ENCODE results near the gene IL11RA. TPM values are rescaled to one million over a fixed set of nuclear protein-coding genes. Genes with fewer than 3 reads are reported as not detected.

IL11RA gene
- total RNA-seq, 1 donor from 2014 or later: 25.7 TPM

DNA sequence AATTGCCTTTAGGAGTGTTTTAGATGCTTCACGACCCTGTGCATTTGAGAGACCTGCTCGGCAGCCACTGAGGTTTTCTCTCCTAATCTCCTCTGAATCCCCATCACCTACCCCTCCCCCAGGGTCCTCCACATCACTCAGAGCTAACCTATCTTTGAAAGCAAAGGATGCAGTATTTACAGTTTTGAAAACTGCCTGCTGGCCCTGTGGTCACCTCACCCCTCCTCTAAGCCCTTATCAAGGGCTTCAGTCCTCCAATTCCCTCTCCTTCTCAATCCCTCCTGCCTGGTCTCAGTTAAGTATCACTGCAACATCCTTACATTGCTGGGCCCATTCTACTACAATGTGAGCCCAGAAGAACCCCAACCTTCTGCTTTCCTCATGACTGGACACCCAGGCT, 44.7 kb upstream of the IL11RA start:
- no peaks in the 10 kb centered on the region for H3K36me3 ChIP-seq
- no peak overlapping the region for H3K4me3 ChIP-seq
- ATAC-seq (no peak), DNase-seq (no peak)
- H3K27ac ChIP-seq: no peak overlapping the region
- no peaks in the 10 kb centered on the region for H3K9me3 ChIP-seq
- TF ChIP-seq, protein P1, sequence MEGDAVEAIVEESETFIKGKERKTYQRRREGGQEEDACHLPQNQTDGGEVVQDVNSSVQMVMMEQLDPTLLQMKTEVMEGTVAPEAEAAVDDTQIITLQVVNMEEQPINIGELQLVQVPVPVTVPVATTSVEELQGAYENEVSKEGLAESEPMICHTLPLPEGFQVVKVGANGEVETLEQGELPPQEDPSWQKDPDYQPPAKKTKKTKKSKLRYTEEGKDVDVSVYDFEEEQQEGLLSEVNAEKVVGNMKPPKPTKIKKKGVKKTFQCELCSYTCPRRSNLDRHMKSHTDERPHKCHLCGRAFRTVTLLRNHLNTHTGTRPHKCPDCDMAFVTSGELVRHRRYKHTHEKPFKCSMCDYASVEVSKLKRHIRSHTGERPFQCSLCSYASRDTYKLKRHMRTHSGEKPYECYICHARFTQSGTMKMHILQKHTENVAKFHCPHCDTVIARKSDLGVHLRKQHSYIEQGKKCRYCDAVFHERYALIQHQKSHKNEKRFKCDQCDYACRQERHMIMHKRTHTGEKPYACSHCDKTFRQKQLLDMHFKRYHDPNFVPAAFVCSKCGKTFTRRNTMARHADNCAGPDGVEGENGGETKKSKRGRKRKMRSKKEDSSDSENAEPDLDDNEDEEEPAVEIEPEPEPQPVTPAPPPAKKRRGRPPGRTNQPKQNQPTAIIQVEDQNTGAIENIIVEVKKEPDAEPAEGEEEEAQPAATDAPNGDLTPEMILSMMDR (IDR thresholded peaks at IDR 0.05): no peak
- H3K4me1 ChIP-seq: peaks cover 12% of the 10 kb centered on the region
- no peaks in the 10 kb centered on the region for H3K27me3 ChIP-seq (ENCODE audit: low read depth)
- intact Hi-C loops (cut with DNase I): loop anchor here (10.0 kb wide), 1 partner anchor 63 kb away; no protein-coding TSS in a partner anchor

DNA sequence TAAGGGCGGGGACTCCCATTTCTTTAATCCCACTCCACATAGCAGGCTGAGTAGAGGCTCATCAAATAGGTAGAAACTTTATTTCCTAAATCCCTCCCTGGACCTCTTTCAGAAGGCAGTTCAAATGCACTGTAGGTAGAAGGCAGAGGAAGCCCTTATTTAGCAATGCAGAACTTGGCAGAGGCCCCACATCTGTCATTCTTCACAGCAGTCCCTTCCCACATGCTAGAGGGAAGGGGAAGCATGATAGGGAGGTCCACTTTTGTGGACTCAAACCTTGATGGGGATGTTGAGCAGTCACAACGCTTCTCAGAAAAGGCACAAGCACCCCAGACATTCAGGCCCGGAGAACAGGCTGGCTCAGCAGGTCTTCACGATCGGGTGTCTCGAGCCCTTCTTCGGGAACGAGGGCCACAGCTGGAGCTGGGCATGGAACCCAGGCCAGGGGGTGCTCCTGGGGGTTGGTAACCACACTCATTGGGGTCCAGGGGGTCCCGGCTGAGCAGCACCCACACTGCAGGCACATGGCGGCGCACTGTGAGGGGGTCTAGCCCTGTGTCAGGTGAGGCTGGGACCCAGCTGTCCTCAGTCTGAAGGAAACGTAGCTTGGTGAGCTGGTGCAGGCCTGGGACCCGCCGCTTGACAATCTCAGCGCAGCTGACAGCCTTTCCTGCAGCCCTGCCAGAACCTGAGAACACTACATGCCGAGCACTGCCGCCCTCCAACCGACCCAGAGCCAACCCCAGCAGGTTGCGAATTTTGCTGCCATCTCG, 41.4 kb upstream of the IL11RA start:
- TF ChIP-seq, protein P1 (IDR thresholded peaks at IDR 0.05): no peak
- DNase-seq (peak; percentile 46), ATAC-seq (no peak)
- no peaks in the 10 kb centered on the region for H3K27me3 ChIP-seq (ENCODE audit: low read depth)
- intact Hi-C loops (cut with DNase I): no loop called here
- peaks cover 21% of the 10 kb centered on the region for H3K36me3 ChIP-seq
- H3K4me3 ChIP-seq: peak overlapping the region; percentile 78
- no peak overlapping the region for H3K27ac ChIP-seq
- H3K9me3 ChIP-seq: no peaks in the 10 kb centered on the region
- peaks cover 21% of the 10 kb centered on the region for H3K4me1 ChIP-seq

GRCh38 chr9:34611251-34611810, 40.7 kb upstream of the IL11RA start:
- Histone ChIP-seq H3K4me3 (peak overlapping the region; percentile 78), H3K36me3 (peaks cover 28% of the 10 kb centered on the region), H3K4me1 (peaks cover 21% of the 10 kb centered on the region), H3K27ac (peak overlapping the region; percentile 89), H3K27me3 (ENCODE audit: low read depth) (no peaks in the 10 kb centered on the region), H3K9me3 (no peaks in the 10 kb centered on the region)
- TF ChIP-seq, protein P1 (IDR thresholded peaks at IDR 0.05): no peak
- DNase-seq (peak; percentile 45), ATAC-seq (peak; percentile 25 to 28)
- intact Hi-C loops (cut with DNase I): no loop called here

DNA sequence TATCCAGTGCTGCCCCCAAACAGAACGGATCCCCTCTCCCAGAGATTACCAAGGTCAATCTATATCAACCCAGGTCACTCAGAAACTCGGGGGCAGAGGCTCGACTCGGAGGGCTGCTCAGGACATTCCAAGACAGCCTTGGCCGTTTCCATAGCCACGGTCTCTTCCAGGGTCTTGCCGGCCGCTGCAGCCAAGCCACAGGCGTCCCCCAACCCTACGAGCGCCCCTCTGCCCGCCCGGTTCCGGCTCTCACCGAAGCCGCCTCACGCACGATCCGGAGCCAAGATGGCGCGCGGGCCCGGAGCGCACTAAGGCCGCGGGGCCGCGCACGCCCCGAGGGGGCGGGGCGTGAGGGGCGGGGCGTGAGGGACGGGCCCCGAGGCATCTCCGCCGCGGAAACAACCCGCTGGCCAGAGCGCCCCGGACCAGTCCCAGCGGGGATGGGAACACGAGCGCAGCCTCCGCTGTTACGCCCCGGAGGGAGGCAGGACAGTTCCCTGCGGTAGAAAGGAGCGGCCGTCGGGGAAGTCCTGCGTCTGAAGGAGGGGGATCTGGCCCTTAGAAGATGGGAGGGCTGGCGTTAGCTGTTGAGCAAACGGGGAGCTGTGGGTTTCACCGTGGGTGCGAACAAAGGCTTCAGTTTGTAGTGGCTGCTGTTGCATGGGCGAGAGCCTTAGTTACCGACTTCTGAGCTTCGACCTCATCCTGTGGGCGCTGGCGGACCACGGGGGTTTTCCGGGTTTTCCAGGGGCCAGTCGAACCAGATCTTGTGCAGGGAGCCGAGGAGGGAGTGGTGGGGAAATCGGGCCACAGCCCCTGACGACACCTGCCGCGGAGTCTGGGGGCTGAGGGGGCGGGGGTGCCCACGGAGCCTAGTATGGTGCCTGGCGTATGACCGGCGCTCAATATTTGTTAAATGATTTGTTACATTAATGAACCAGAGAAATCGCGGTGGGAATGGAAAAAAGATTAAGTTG, 39.9 kb upstream of the IL11RA start, which contains the start of gene RPP25L:
TSS of gene RPP25L (minus strand) at position 287 of the 977 bp plus-strand sequence. CDS start 801 bp downstream, outside the sequence.
- TF ChIP-seq, protein P1 (IDR thresholded peaks at IDR 0.05): no peak
- intact Hi-C loops (cut with DNase I): no loop called here
- DNase-seq: peak; percentile 90

GRCh38 chr9:34612788-34613390, 39.1 kb upstream of the IL11RA start:
- H3K4me3 ChIP-seq: peak overlapping the region; percentile 78
- peak; percentile 86 to 88 for ATAC-seq
- no peaks in the 10 kb centered on the region for H3K27me3 ChIP-seq (ENCODE audit: low read depth)
- peak; percentile 78 for DNase-seq
- peaks cover 21% of the 10 kb centered on the region for H3K4me1 ChIP-seq
- intact Hi-C loops (cut with DNase I): no loop called here
- H3K36me3 ChIP-seq: peaks cover 44% of the 10 kb centered on the region
- no peak overlapping the region for H3K27ac ChIP-seq
- no peaks in the 10 kb centered on the region for H3K9me3 ChIP-seq
- TF ChIP-seq, protein P1 (IDR thresholded peaks at IDR 0.05): peak; percentile 91

More for the DNA sequence above, 39.9 kb upstream of the IL11RA start, which contains the start of gene RPP25L:
- H3K4me1 ChIP-seq: peaks cover 21% of the 10 kb centered on the region
- peak; percentile 97 to 99 for ATAC-seq
- no peaks in the 10 kb centered on the region for H3K9me3 ChIP-seq
- H3K4me3 ChIP-seq: peak within 1 kb of the TSS; percentile 78
- no peaks in the 10 kb centered on the region for H3K27me3 ChIP-seq (ENCODE audit: low read depth)
- H3K36me3 ChIP-seq: peaks cover 36% of the 10 kb centered on the region
- H3K27ac ChIP-seq: peak within 1 kb of the TSS; percentile 89

Measured in lower lobe of right lung (tissue), 2 donors.